ENCODE data around the gene CD86.
"Not testable (repeated sequence)": the region's sequence is repeated elsewhere in the genome, so short reads cannot be mapped to it uniquely, and the experiment has no call there.

Gene CD86

DNA sequence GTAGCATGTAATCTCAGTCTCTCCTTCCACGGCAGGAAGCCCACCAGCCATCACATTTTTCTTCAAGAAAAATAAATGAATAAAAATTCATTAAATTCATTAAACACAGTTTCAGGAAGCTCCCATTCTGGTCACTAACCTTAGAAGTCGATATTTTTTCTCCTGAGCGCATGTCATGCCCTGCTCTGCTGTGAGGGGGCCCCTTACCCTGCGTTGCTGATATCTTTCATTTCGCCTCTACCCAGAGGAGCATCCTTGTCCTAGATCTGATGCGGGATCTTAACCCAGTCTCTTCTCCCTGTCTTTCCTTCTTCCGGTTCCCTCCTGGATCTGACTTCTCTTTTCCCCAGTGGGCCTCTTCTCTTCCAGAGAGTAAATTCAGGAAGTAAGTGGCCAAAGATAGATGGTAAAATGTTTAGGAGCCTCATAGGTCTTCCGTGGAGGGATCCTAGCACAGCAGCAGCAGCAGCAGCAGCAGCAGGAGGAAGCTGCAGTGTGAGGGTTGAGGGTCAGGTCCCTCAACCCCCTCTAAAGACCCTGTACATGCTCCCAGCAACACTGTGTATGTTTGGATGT, 31.7 kb upstream of the CD86 start:
- FAIRE-seq = no peak
- no peak for TF ChIP-seq TAF1 (IDR thresholded peaks at IDR 0.05; ENCODE audit: borderline replicate concordance, low read depth, low read length)
- no peak for TF ChIP-seq POLR2AphosphoS5 (IDR thresholded peaks at IDR 0.05; ENCODE audit: low read depth, low read length)
- no peak for TF ChIP-seq POLR2A (IDR thresholded peaks at IDR 0.05; ENCODE audit: low read depth, low read length)
- no peak for DNase-seq (ENCODE audit: insufficient read length)

DNA sequence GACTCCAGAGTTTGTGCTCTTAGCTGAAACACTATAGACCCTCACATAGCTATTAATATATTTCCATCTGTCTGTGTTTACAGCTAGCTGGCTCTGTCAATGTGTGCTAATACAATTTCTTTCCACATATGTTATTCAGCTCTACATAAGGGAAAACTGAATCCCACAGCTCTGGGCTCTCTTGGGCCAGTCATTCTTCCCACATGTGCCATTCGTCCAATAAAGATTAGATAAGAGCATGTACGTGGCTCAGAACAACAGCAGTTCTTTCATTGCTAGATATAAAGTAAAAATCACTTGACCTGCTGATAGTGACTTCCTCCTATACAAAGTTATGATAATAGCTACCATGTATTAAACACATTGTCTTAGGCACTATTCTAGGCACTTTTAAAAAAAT, 30.4 kb upstream of the CD86 start:
- FAIRE-seq = no peak
- TF ChIP-seq POLR2A (IDR thresholded peaks at IDR 0.05; ENCODE audit: low read depth, low read length) = no peak
- TF ChIP-seq TAF1 (IDR thresholded peaks at IDR 0.05; ENCODE audit: borderline replicate concordance, low read depth, low read length) = no peak
- no peak for TF ChIP-seq POLR2AphosphoS5 (IDR thresholded peaks at IDR 0.05; ENCODE audit: low read depth, low read length)

DNA sequence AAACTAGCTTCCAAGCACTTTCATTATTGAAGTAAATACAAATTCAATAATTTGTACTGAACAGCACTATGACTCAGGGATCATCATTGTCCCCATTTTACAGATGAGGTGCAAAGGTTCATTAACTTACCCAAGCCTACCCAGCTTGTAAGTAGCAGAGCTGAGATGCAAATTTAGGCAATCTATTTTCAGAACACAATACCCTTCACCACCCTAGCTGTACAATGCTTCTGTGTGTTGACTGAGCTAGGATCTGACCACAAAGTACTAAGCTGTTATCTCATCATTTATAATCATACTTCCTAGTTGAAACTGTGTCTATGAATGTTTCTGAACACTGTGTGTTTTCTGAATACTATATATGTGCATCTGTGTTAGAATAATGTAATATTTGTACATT, 29.9 kb upstream of the CD86 start:
- DNase-seq (ENCODE audit: insufficient read length) (peak; percentile 42), FAIRE-seq (peak; percentile 95)
- TF ChIP-seq POLR2A (IDR thresholded peaks at IDR 0.05; ENCODE audit: low read depth, low read length) (no peak), TAF1 (IDR thresholded peaks at IDR 0.05; ENCODE audit: borderline replicate concordance, low read depth, low read length) (no peak), POLR2AphosphoS5 (IDR thresholded peaks at IDR 0.05; ENCODE audit: low read depth, low read length) (no peak)

More for the DNA sequence above, 30.4 kb upstream of the CD86 start:
- DNase-seq (ENCODE audit: insufficient read length) = no peak

DNA sequence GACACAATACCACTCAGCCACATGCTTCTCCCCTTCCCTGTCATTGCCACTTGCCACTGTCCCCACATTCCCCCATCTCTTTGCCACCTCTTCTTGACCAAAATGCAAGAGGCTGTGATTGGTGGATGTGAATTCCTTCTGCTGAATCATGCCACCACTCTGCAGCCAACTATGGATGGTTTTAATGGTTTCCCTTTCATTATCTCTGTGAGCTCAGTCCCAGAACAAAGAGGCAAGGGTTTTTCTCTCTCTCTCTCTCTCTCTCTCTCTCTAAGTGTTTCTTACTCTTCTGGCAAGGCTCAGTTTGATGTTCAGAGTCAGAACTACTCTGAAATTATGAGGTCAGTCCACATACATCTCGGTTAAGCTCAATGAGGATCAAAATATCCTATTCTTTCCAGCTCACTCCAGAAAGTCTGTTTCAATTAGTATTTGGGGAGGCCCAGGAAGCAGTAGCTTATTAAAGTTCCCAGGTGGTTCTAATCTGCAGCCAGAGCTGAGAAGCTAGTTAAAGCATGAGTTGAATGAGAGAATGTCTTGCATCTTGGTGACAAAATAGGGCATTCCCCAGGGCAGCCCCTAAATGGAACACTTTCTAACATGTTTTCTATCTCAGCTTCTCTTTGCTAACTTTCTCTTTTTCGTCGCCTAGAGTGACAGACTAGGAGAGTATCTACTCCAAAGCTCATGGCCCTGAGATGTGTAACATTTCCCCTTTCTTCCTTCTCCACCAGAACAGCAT, 24.6 kb upstream of the CD86 start:
- FAIRE-seq (no peak), DNase-seq (ENCODE audit: insufficient read length) (no peak)
- TF ChIP-seq TAF1 (IDR thresholded peaks at IDR 0.05; ENCODE audit: borderline replicate concordance, low read depth, low read length) (no peak), POLR2A (IDR thresholded peaks at IDR 0.05; ENCODE audit: low read depth, low read length) (no peak), POLR2AphosphoS5 (IDR thresholded peaks at IDR 0.05; ENCODE audit: low read depth, low read length) (no peak)

DNA sequence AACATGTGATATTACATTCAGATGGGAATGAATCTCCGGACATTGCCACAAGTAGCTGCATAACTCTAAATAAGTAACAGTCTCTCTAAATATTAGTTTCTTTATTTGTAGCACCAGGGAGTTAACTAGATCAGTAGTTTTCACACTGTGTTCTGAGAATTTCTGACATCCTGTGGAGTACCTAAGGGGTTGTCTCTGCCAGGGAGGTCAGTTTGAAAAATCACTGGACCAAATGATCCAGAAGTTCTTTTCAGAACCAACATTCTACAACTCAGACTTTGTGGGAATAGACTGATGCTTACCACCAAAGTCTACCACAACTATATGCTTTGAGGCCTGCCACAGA, 24.1 kb upstream of the CD86 start:
- peak; percentile 68 for FAIRE-seq
- no peak for DNase-seq (ENCODE audit: insufficient read length)
- TF ChIP-seq POLR2A (IDR thresholded peaks at IDR 0.05; ENCODE audit: low read depth, low read length) (no peak), TAF1 (IDR thresholded peaks at IDR 0.05; ENCODE audit: borderline replicate concordance, low read depth, low read length) (no peak), POLR2AphosphoS5 (IDR thresholded peaks at IDR 0.05; ENCODE audit: low read depth, low read length) (no peak)

DNA sequence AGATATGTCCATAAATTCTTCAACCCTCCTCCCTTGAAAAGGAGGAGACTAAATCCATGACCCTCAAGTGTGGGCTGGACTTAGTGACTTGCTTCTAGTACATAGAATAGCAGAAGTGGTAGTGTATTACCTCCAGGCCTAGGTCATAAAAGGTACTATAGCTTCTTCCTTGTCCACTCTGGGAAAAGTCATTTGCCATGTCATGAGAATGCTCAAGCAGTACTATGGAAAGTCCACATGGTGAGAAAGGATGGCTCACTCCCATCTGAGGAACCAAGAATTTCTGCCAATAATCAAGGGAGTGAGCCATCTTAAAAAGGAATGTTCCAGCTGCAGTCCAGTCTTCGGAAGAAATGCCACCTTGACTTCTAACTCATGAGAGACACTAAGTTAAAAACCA, 22.6 kb upstream of the CD86 start:
- TF ChIP-seq POLR2AphosphoS5 (IDR thresholded peaks at IDR 0.05; ENCODE audit: low read depth, low read length) (no peak), POLR2A (IDR thresholded peaks at IDR 0.05; ENCODE audit: low read depth, low read length) (no peak), TAF1 (IDR thresholded peaks at IDR 0.05; ENCODE audit: borderline replicate concordance, low read depth, low read length) (no peak)
- DNase-seq (ENCODE audit: insufficient read length) (no peak), FAIRE-seq (peak; percentile 5)

DNA sequence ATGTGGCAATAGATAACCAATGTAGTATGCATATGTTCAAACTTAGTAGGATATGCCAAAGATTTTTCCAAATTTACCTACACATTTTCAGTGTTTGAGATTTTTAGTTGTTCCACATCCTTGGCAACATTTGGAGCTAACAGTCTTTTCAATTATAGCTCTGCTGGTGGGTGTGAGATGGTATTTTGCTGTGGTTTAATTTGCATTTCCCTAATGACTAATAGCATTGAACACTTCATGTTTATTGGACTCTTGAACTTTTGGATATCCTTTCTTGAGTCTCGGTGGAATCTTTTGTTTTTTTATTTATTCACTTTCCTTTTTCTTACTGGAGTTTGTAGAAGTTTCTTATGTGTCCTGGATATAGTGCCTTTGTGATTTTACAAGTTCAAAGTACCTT, 22.1 kb upstream of the CD86 start:
- TF ChIP-seq POLR2A (IDR thresholded peaks at IDR 0.05; ENCODE audit: low read depth, low read length) (no peak), TAF1 (IDR thresholded peaks at IDR 0.05; ENCODE audit: borderline replicate concordance, low read depth, low read length) (no peak), POLR2AphosphoS5 (IDR thresholded peaks at IDR 0.05; ENCODE audit: low read depth, low read length) (no peak)
- FAIRE-seq (no peak), DNase-seq (ENCODE audit: insufficient read length) (no peak)

DNA sequence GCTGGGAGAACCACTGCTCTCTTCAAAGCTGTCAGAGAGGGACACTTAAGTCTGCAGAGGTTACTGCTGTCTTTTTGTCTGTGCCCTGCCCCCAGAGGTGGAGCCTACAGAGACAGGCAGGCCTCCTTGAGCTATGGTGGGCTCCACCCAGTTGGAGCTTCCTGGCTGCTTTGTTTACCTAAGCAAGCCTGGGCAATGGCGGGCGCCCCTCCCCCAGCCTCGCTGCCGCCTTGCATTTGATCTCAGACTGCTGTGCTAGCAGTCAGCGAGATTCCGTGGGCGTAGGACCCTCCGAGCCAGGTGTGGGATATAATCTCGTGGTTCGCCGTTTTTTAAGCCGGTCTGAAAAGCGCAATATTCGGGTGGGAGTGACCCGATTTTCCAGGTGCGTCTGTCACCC, 7.9 kb upstream of the CD86 start:
- DNase-seq (ENCODE audit: insufficient read length); FAIRE-seq: not testable (repeated sequence)

DNA sequence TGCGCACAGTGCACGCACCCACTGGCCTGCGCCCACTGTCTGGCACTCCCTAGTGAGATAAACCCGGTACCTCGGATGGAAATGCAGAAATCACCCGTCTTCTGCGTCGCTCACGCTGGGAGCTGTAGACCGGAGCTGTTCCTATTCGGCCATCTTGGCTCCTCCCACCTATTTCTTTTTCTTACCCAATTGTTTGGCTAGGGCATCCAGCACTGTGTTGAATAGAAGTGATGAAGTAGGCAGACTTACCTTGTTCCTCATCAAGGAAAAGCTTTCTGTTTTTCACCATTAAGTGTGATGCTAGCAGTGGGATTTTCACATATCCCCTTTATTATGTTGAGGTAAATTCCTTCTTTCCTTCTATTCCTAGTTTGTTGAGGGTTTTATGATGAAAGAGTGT, 7.4 kb upstream of the CD86 start:
- not testable (repeated sequence) for DNase-seq (ENCODE audit: insufficient read length); FAIRE-seq

DNA sequence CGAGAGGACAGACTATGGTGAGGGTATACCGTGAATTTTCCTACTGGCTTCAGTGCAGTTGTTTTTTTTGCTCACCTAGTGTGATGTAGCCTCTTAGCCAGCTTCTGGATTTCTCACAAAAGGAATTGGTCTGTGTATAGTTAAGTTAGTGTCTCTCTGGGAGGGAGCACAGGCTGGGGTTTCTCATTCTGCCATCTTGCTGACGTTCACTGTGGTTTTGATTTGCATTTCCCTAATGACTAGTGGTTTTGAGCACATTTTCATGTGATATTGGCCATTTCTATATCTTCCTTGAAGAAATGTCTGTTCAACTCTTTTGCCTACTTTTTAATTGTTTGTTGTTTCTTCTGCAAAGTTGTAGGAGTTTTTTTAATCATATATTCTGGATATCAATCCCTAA, 2.2 kb upstream of the CD86 start:
- peak; percentile 77 for FAIRE-seq

DNA sequence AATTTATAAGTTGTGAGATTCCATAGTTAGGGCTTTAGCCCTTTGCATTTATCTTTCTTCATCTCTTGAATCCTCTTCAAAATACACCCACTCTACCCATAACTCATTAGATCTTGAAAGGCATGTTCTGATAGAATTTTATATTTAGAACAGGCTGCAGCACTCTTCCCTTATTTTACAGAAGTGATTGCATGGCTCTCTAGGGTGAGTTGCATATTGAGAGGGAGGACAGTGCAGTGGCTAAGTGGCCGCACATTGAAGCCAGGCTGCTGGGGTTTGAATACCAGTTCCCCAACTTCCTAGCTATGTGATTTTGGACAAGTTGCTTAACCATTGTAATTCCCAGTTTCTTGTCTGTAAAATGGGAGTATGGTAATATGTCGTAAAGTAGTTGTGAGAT, 2.5 kb downstream of the CD86 start:
- no peak for FAIRE-seq
- no peak for DNase-seq (ENCODE audit: insufficient read length)
- no peak for TF ChIP-seq TAF1 (IDR thresholded peaks at IDR 0.05; ENCODE audit: borderline replicate concordance, low read depth, low read length)
- TF ChIP-seq POLR2AphosphoS5 (IDR thresholded peaks at IDR 0.05; ENCODE audit: low read depth, low read length) = no peak
- TF ChIP-seq POLR2A (IDR thresholded peaks at IDR 0.05; ENCODE audit: low read depth, low read length) = no peak

More for the DNA sequence above, 2.2 kb upstream of the CD86 start:
- no peak for TF ChIP-seq POLR2AphosphoS5 (IDR thresholded peaks at IDR 0.05; ENCODE audit: low read depth, low read length)
- no peak for TF ChIP-seq TAF1 (IDR thresholded peaks at IDR 0.05; ENCODE audit: borderline replicate concordance, low read depth, low read length)
- no peak for TF ChIP-seq POLR2A (IDR thresholded peaks at IDR 0.05; ENCODE audit: low read depth, low read length)
- DNase-seq (ENCODE audit: insufficient read length) = no peak

DNA sequence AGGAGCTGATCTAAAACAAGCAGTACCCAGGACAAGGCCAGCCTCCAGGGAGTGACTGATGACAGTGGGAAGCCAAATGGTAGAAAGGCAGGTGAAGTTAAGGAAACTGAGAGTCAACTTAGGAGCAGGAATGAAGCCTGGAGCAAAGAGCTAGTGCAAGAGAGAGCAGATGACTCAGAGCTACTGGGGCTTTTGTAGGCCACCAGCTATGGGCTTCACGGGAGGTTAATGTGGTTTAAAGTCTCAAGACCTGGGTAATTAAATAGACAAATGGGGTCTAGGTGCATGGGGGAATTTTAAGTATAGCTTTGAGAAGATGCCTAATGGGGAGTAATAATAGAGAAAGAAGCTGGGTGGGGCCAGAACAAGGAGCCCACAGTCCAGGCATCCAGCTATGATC, 3.1 kb downstream of the CD86 start:
- DNase-seq (ENCODE audit: insufficient read length) (no peak), FAIRE-seq (peak; percentile 61)
- no peak for TF ChIP-seq POLR2AphosphoS5 (IDR thresholded peaks at IDR 0.05; ENCODE audit: low read depth, low read length)
- no peak for TF ChIP-seq TAF1 (IDR thresholded peaks at IDR 0.05; ENCODE audit: borderline replicate concordance, low read depth, low read length)
- TF ChIP-seq POLR2A (IDR thresholded peaks at IDR 0.05; ENCODE audit: low read depth, low read length) = no peak
